ENCODE data around the gene OSTM1. TPM values are rescaled to one million over a fixed set of nuclear protein-coding genes. Genes with fewer than 3 reads are reported as not detected.
"Not testable (repeated sequence)": the region's sequence is repeated elsewhere in the genome, so short reads cannot be mapped to it uniquely, and the experiment has no call there.

The OSTM1 gene
- total RNA-seq, 8 experiments from 2014 or later, result 13.7 to 189 (median 27.2) TPM

DNA sequence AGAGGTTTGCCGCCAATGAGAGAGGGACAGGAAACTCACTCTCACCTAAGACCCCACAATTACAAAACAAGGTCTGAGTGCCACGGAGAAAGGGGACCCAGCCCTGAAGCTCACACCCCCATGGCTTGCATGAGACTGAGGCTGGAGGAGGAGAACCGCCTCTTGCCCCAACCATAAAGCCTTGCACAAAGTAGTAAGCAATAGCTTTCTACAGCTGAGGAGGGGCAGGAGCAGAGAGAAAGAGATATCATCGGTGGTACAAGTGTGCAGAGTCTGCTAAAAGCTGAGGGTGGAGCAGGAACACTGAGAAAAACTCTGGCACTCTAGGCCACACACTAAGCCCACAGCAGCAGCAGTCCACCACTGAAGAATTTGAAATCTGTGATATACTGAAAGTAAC is 37.7 kb downstream of the OSTM1 start:
- no peak for ATAC-seq (replicated peaks in 6 of 8)
- 60 to 100% (median 87%) methylated on average over 1 to 4 of the region's 4 CpGs; no CpG with 5 or more reads in 2 of the 10 experiments for WGBS, 10 experiments
- Histone ChIP-seq H3K4me1 (replicated peaks in 1 of 2) (no peaks in the 10 kb centered on the region), H3K4me3 (no peak overlapping the region), H3K27ac (no peak overlapping the region)
- in situ Hi-C loops (cut with MboI; ENCODE audit: low pct_unique_long_range_greater_than_20kb in 2 of 9, low sequenced_read_pairs in 9 of 9, unreplicated experiment in 9 of 9), result no loop called here

DNA sequence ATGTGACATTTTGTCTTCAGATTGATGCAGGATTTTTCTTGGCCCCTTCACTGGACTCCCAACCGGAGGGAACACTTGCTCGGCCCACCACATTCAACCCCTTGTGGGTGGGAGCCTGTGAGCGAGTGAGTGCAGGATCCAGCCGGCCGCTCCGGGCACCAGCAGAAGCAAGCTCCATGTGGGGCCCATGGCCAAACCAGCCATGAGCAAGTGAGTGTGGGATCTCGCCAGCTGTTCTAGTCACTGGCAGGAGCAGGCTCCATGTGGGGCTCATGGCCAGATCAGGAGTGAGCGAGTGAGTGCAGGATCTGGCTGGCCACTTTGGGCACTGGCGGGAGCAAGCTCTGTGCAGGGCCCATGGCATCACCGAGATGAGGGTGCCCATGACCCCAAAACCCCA is 42.6 kb downstream of the OSTM1 start:
- in situ Hi-C loops (cut with MboI; ENCODE audit: low pct_unique_long_range_greater_than_20kb in 2 of 9, low sequenced_read_pairs in 9 of 9, unreplicated experiment in 9 of 9), result no loop called here
- H3K4me1 ChIP-seq (replicated peaks in 1 of 2), result peaks cover 0 to 11% of the 10 kb centered on the region in 2 donors
- no peak overlapping the region for H3K27ac ChIP-seq
- no peak for ATAC-seq (replicated peaks in 6 of 8)
- no peak overlapping the region for H3K4me3 ChIP-seq
- WGBS, 10 experiments, result 80 to 100% (median 89%) methylated on average over 1 to 3 of the region's 10 CpGs; no CpG with 5 or more reads in 4 of the 10 experiments

DNA sequence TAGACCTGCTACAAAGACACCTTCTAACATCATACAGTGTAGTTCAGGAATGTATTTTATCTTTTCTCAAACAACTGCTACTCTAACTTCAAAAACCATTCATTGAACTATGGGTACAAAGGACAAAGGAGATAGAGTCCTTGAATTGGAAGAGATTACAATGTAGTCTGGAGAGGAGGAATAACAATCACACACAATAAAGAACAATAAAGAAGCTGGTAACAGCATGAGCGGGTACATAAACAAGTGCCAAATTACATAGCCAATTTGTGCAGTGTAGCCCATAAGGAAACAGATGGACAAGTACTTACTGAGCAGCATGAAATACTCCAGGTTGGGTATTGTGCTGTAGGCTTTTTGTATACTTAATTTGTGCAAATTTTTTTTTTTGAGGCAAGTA is 44.3 kb downstream of the OSTM1 start:
- Histone ChIP-seq H3K27ac (no peak overlapping the region), H3K4me1 (replicated peaks in 1 of 2) (peaks cover 0 to 11% of the 10 kb centered on the region in 2 donors), H3K4me3 (no peak overlapping the region)
- in situ Hi-C loops (cut with MboI; ENCODE audit: low pct_unique_long_range_greater_than_20kb in 2 of 9, low sequenced_read_pairs in 9 of 9, unreplicated experiment in 9 of 9), result no loop called here
- no peak for ATAC-seq (replicated peaks in 6 of 8)
- 80 to 100% (median 100%) methylated on average over 1 of the region's 1 CpG; no CpG with 5 or more reads in 4 of the 10 experiments for WGBS, 10 experiments

DNA sequence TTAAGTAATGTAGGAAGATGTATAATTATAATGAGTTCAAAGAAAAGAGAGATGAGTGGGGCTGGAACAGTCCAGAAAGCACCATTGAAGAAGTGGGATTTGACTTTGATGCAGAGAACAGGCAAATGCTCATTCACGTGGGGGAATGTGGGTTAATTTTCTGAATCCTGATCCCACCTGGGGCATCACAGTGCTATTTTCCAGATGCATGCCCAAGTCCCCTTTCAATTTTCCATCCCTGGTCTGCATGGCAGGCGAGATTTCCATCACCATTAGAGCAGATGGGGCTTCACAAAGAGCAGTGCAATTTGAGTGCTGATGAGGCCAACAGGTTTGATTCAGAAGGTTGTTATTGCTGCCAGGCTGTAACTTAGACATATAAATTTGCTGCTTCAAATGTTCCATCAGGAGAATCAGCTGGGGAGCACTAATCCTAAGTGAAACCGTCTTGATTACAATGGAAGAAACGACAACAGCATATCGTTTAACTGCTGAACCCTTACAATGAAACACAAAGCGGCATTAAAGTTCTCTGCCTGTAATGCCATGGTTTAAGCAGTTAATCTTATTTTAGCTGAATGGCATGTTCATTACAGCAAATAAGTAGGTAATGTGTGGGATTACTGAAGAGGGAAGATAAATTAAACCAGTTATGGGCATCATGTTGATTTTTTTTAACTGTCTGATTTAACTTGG is 45.2 kb downstream of the OSTM1 start:
- H3K4me3 ChIP-seq, result no peak overlapping the region
- ATAC-seq (replicated peaks in 6 of 8), result peak in 3 of 8 experiments; percentile 15 to 32 (median 22)
- WGBS, 10 experiments, result 45 to 100% (median 77%) methylated on average over 2 to 6 of the region's 6 CpGs; no CpG with 5 or more reads in 1 of the 10 experiments
- in situ Hi-C loops (cut with MboI; ENCODE audit: low pct_unique_long_range_greater_than_20kb in 2 of 9, low sequenced_read_pairs in 9 of 9, unreplicated experiment in 9 of 9), result no loop called here
- peaks cover 0 to 11% of the 10 kb centered on the region in 2 donors for H3K4me1 ChIP-seq (replicated peaks in 1 of 2)
- H3K27ac ChIP-seq, result no peak overlapping the region

DNA sequence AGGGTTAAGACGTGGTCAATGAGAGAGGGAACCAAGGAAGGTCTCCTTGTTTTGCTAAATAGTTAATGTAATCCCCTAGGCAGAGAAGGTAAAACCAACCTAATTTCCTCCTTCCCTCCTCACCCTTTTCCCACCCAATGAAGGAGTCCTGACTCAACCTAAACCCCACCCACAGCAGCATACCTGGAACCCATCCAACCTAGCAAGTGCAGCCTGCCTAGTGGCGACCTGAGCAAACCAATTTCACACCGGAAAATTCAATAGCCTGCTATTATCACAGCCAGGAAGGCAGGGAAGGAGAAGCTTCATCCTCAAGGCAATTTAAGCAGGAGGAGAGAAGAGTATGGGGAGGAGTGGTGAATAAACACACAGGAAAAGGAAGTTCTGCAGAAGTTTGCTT is 46.9 kb downstream of the OSTM1 start:
- in situ Hi-C loops (cut with MboI; ENCODE audit: low pct_unique_long_range_greater_than_20kb in 2 of 9, low sequenced_read_pairs in 9 of 9, unreplicated experiment in 9 of 9), result no loop called here
- peaks cover 0 to 11% of the 10 kb centered on the region in 2 donors for H3K4me1 ChIP-seq (replicated peaks in 1 of 2)
- ATAC-seq (replicated peaks in 6 of 8), result peak in 3 of 8 experiments; percentile 53 to 79 (median 62)
- H3K27ac ChIP-seq, result no peak overlapping the region
- no peak overlapping the region for H3K4me3 ChIP-seq
- WGBS, 10 experiments, result 49 to 100% (median 79%) methylated on average over 1 to 3 of the region's 3 CpGs; no CpG with 5 or more reads in 5 of the 10 experiments

DNA sequence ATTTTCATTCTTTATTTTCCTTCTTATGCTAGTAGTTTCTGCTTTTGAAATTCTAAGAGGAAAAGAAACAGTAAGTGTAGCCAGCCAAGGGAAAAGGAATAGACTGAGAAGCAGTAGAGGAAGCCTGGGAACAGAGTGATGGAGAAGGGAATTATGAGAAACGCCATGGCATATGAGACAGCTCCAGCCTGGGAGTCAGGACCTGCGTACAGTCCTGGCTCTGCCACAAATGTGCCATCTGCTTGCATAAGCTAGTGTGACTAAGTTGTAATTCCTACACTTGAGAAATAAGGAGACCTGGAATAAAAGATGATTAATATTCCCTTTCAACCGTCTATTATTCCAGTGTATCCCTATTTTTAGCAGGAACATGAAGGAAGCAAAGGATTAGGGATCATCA is 47.5 kb downstream of the OSTM1 start:
- H3K27ac ChIP-seq, result no peak overlapping the region
- in situ Hi-C loops (cut with MboI; ENCODE audit: low pct_unique_long_range_greater_than_20kb in 2 of 9, low sequenced_read_pairs in 9 of 9, unreplicated experiment in 9 of 9), result no loop called here
- no peak for ATAC-seq (replicated peaks in 6 of 8)
- H3K4me3 ChIP-seq, result no peak overlapping the region
- peaks cover 0 to 11% of the 10 kb centered on the region in 2 donors for H3K4me1 ChIP-seq (replicated peaks in 1 of 2)
- WGBS, 10 experiments, result 38 to 100% (median 77%) methylated on average over 1 to 3 of the region's 3 CpGs; no CpG with 5 or more reads in 2 of the 10 experiments

DNA sequence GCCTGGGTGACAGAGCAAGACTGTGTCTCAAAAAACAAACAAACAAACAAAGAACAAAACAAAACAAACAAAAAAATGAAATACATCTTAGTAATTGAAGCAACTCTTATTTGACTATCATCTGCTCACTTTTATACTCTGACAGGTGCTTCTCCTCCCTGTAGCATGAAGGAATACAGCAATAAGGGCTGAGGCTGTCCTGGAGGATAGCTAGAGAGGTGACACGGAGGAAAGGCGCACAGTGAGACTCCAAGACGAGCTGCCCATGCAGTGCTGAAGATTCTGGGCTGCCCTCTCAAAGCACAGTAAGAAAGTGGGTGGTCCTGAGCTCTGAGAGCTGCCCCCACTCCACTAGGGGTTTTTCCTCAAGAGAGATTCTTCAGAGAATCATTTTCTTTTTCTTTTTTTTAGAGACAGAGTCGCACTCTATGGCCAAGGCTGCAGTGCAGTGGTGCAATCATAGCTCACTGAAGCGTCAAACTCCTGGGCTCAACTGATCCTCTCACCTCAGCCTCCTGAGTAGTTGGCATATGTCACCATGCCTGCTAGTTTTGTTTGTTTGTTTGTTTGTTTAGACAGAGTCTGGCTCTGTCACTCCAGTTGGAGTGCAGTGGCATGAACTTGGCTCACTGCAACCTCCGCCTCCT is 50.0 kb downstream of the OSTM1 start:
- in situ Hi-C loops (cut with MboI; ENCODE audit: low pct_unique_long_range_greater_than_20kb in 2 of 9, low sequenced_read_pairs in 9 of 9, unreplicated experiment in 9 of 9), result no loop called here
- WGBS, 10 experiments, result 73 to 100% (median 88%) methylated on average over 1 to 4 of the region's 6 CpGs; no CpG with 5 or more reads in 2 of the 10 experiments
- Histone ChIP-seq H3K4me1 (replicated peaks in 1 of 2) (peaks cover 0 to 5% of the 10 kb centered on the region in 2 donors), H3K4me3 (no peak overlapping the region), H3K27ac (no peak overlapping the region)
- no peak for ATAC-seq (replicated peaks in 6 of 8)

DNA sequence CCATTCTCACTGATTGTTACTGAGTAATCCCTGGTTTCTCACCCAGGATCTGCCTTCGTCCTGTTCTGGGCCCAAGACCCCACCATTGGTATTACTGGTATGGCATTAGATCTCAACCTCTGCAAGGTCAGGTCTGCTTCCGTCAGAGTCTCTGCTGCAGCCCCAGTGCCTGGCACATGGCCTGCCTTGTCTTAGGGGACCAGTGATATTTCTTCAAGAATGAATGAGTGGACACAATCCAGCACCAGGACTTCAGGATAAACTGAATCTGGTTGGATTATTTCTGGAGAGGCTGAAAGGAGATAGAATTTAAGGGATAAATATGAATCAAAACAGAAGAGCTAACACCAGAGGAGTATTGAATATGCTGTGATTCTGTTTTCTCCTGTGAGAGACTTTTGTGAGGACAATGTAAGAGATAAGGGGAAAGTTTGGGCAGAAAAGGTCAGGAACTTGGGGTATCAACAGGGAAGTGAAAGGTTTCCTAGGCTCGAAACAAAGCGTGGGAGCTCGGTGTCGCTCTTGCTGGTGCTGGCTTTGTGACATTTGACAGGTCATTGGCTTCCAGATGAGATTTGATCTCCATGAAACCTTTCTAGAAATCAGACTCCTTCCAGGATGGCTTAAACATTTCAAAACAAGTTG is 53.9 kb downstream of the OSTM1 start:
- ATAC-seq (replicated peaks in 6 of 8), result no peak
- WGBS, 10 experiments, result 81 to 100% (median 100%) methylated on average over 1 to 6 of the region's 6 CpGs

DNA sequence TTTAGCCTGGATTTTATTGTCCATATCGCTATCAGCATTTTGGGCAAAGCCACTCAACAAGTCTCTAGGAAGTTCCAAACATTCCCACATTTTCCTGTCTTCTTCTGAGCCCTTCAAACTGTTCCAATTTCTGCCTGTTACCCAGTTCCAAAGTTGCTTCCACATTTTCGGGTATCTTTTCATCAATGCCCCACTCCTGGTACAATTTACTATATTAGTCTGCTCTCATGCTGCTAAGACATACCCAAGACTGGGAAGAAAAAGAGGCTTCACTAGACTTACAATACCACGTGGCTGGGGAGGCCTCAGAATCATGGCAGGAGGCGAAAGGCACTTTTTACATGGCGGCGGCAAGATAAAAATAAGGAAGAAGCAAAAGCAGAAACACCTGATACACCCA is 58.3 kb downstream of the OSTM1 start:
- in situ Hi-C loops (cut with MboI; ENCODE audit: low pct_unique_long_range_greater_than_20kb in 2 of 9, low sequenced_read_pairs in 9 of 9, unreplicated experiment in 9 of 9); H3K4me1 ChIP-seq (replicated peaks in 1 of 2); H3K4me3 ChIP-seq; H3K27ac ChIP-seq; ATAC-seq (replicated peaks in 6 of 8): not testable (repeated sequence)
- WGBS, 10 experiments, result 14 to 100% (median 85%) methylated on average over 1 to 6 of the region's 6 CpGs

More for the DNA sequence above, 53.9 kb downstream of the OSTM1 start:
- in situ Hi-C loops (cut with MboI; ENCODE audit: low pct_unique_long_range_greater_than_20kb in 2 of 9, low sequenced_read_pairs in 9 of 9, unreplicated experiment in 9 of 9), result no loop called here
- Histone ChIP-seq H3K4me3 (no peak overlapping the region), H3K4me1 (replicated peaks in 1 of 2) (no peaks in the 10 kb centered on the region), H3K27ac (no peak overlapping the region)

DNA sequence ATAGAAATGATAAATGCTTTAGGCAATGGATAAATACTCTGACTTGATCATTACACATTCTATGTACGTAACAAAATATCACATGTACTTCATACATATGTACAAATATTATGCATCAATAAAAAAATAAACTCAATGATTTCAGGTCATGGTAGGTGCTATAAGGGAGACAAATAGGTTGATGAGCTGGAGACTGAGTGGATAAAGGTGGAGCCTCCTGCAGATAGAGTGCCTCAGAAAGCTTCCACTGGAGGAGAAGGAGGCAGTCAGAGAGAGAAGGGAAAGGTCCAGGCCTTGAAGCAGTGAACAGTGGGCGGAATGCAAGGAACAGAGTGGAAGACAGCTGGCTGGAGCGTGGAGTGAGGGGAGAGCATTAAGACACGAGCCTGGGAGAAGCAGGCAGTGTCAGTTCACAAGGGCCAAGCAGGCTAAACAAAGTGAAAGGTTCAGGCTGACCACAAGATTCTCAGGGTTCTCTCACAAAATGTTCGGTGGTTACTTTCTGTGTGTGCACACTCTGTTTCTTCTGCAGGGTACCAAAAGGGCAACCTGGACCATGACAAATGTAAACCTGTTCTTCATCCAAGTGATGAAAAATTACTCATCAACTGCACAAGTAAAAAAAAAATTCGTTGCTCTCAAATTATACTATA is 60.6 kb downstream of the OSTM1 start:
- Histone ChIP-seq H3K4me3 (no peak overlapping the region), H3K4me1 (replicated peaks in 1 of 2) (no peaks in the 10 kb centered on the region), H3K27ac (no peak overlapping the region)
- in situ Hi-C loops (cut with MboI; ENCODE audit: low pct_unique_long_range_greater_than_20kb in 2 of 9, low sequenced_read_pairs in 9 of 9, unreplicated experiment in 9 of 9), result no loop called here
- peak in 1 of 8 experiments; percentile 70 for ATAC-seq (replicated peaks in 6 of 8)
- WGBS, 10 experiments, result 20 to 94% (median 54%) methylated on average over 1 to 6 of the region's 6 CpGs

DNA sequence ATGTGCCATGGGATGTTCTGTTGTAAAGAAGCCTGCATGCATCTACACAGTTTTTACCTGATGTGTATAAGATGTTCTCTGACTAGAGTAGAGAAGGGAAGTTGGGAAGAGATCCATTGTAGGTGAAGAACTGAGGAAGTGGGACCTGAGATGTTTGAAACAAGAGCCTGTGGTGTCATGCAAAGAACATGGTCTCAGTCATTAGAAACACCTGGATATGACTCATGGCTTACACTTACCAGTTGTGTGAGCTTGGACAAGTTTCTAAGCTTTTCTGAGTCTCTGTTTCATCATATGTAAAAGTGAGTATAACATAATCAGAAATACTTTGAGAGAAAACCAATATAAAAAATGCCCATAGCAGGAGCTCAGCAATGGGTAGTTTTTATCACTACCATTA is 64.6 kb downstream of the OSTM1 start:
- Histone ChIP-seq H3K4me1 (replicated peaks in 1 of 2) (no peaks in the 10 kb centered on the region), H3K27ac (no peak overlapping the region), H3K4me3 (no peak overlapping the region)
- in situ Hi-C loops (cut with MboI; ENCODE audit: low pct_unique_long_range_greater_than_20kb in 2 of 9, low sequenced_read_pairs in 9 of 9, unreplicated experiment in 9 of 9), result no loop called here
- ATAC-seq (replicated peaks in 6 of 8), result no peak

DNA sequence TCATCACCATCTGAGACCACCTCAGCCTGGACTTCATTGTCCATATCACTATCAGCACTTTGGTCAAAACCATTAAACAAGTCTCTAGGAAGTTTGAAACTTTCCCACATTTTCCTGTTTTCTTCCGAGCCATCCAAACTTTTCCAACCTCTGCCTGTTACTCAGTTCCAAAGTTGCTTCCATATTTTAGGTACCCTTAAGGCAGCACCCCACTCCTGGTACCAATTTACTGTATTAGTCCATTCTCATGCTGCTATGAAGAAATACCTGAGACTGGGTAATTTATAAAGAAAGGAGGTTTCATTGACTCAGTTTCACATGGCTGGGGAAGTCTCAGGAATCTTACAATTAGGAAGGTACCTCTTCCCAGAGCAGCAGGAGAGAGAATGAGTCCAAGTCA is 65.3 kb downstream of the OSTM1 start:
- H3K4me1 ChIP-seq (replicated peaks in 1 of 2); H3K4me3 ChIP-seq; H3K27ac ChIP-seq; in situ Hi-C loops (cut with MboI; ENCODE audit: low pct_unique_long_range_greater_than_20kb in 2 of 9, low sequenced_read_pairs in 9 of 9, unreplicated experiment in 9 of 9); ATAC-seq (replicated peaks in 6 of 8): not testable (repeated sequence)
- WGBS, 10 experiments, result 33 to 100% (median 80%) methylated on average over 1 of the region's 1 CpG; no CpG with 5 or more reads in 1 of the 10 experiments

DNA sequence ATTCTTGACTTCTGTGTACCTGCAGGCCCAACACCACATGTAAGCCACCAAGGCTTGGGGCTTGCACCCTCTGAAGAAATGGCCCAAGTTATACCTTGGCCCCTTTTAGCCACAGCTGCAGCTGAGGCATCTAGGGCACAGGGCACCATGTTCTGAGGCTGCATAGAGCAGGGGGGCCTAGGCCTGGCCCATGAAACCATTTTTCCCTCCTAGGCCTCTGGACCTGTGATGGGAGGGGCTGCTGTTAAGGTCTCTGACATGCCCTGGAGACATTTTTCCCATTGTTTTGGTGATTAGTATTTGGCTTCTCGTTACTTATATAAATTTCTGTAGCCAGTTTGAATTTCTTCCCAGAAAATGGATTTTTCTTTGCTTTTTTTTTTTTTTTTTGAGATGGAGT is 66.2 kb downstream of the OSTM1 start:
- peaks cover 0 to 1% of the 10 kb centered on the region in 2 donors for H3K4me1 ChIP-seq (replicated peaks in 1 of 2)
- no peak overlapping the region for H3K4me3 ChIP-seq
- in situ Hi-C loops (cut with MboI; ENCODE audit: low pct_unique_long_range_greater_than_20kb in 2 of 9, low sequenced_read_pairs in 9 of 9, unreplicated experiment in 9 of 9), result no loop called here
- WGBS, 10 experiments, result 0 to 88% (median 29%) methylated on average over 1 of the region's 1 CpG; no CpG with 5 or more reads in 7 of the 10 experiments
- H3K27ac ChIP-seq, result no peak overlapping the region
- no peak for ATAC-seq (replicated peaks in 6 of 8)
